Hepatocyte (in vitro differentiated cells): Measurements from ENCODE around the gene SCN4B.

Experiments used
- CTCF ChIP-seq: fragments of 200-600 bp; sonication (generic); IDR thresholded peaks from 2 replicates; pipeline ENCODE4 v1.5.1; 2016; ENCODE audit warnings: antibody characterized with exemption, mild to moderate bottlenecking; ENCODE audit not compliant: poor library complexity
- EZH2phosphoT487 ChIP-seq: fragments of 200-600 bp; sonication (generic); IDR thresholded peaks from one replicate; pipeline ENCODE4 v1.6.1; 2018; ENCODE audit warnings: antibody characterized with exemption, mild to moderate bottlenecking, low read depth, moderate library complexity; ENCODE audit not compliant: unreplicated experiment, severe bottlenecking

- TF ChIP-seq CTCF (peak; percentile 88), EZH2phosphoT487 (no peak)
Measured at GRCh38 chr11:118171269-118172062, 18.8 kb upstream of the SCN4B start.
